AG04450 (cell line): Measurements from ENCODE around the gene HOXB1. TPM values are rescaled to one million over a fixed set of nuclear protein-coding genes. Genes with fewer than 3 reads are reported as not detected.
A peak's percentile ranks its signal among the peaks of the same experiment; 100 is the strongest.

Source experiments
- CTCF ChIA-PET: fragments of 300-600, 350-600 bp; formaldehyde crosslinking; extraction: SDS; loops from one replicate; lab custom pipeline; 2022; ENCODE audit warnings: antibody characterized with exemption, inconsistent platforms; lab: Charles Lee
- POLR2A ChIA-PET: fragments of 350-600 bp; formaldehyde crosslinking; extraction: SDS; loops from one replicate; lab custom pipeline; 2021; ENCODE audit warnings: antibody characterized with exemption, inconsistent platforms; lab: Yijun Ruan, JAX
- DNase-seq: peaks from one replicate; pipeline ENCODE4 v3.0.0-alpha.2; 2011; ENCODE audit warnings: low read depth, low spot score
- H3K27ac ChIP-seq: one replicate; pipeline ENCODE4 v1.5.1; 2012; ENCODE audit warnings: low read depth, low read length, control low read depth
- H3K27me3 ChIP-seq: one replicate; pipeline ENCODE4 v1.6.0; 2012; ENCODE audit warnings: low read length; ENCODE audit not compliant: control insufficient read depth, insufficient read depth
- H3K4me3 ChIP-seq: 2 replicates; pipeline ENCODE4 v1.5.1; 2011; ENCODE audit warnings: mild to moderate bottlenecking, low read depth, low read length, control low read depth
- H3K9me3 ChIP-seq: 2 replicates; pipeline ENCODE4 v1.5.1; 2012; ENCODE audit warnings: low read length; ENCODE audit not compliant: control insufficient read depth, insufficient read depth
- CTCF ChIP-seq: IDR thresholded peaks from 2 replicates; pipeline ENCODE4 v1.5.1; 2011; ENCODE audit warnings: low read depth, low read length, control low read depth, inconsistent platforms
- polyA minus RNA-seq: library from RNA; depleted of rRNA, polyadenylated mRNA; stranded (reverse); fragments of >200 nt; gene quantifications from 2 replicates; pipeline ENCODE4 v1.2.3, GENCODE V29; 2011; rRNA and poly(A)+ RNA removed
- polyA plus RNA-seq: library from polyadenylated mRNA; depleted of rRNA; stranded (reverse); fragments of >200 nt; gene quantifications from 2 replicates; pipeline ENCODE4 v1.2.3, GENCODE V29; 2011; rRNA removed

The HOXB1 gene
- polyA plus RNA-seq (not detected in 2 replicates), polyA minus RNA-seq (not detected in 2 replicates)

- no peaks in the 10 kb centered on the region for H3K27me3 ChIP-seq
- no peak within 1 kb of the TSS for H3K4me3 ChIP-seq
- no peak within 1 kb of the TSS for H3K27ac ChIP-seq
- TF ChIP-seq CTCF = no peak
- POLR2A ChIA-PET = no interaction called here
- CTCF ChIA-PET = no interaction called here
- DNase-seq = no peak
- peaks cover 4% of the 10 kb centered on the region; the same call in 1 of the 2 replicates for H3K9me3 ChIP-seq
Observed at GRCh38 chr17:48530887-48531272, at the start of gene HOXB1. Gene HOXB1, minus strand, starts transcription at chr17:48531011. Its CDS starts 107 bp downstream, at chr17:48530904.

- CTCF ChIA-PET = interaction anchor here (0.7 kb wide), 1 partner anchor 239 kb away, joined by 7 read pairs; no protein-coding TSS in a partner anchor
- TF ChIP-seq CTCF = no peak
- Histone ChIP-seq H3K27ac (peak overlapping the region; percentile 98), H3K4me3 (peak overlapping the region; percentile 90), H3K9me3 (no peaks in the 10 kb centered on the region; the same call in 1 of the 2 replicates), H3K27me3 (no peaks in the 10 kb centered on the region)
- POLR2A ChIA-PET = interaction anchor here (0.5 to 1.0 kb wide), 5 partner anchors 12 to 38 kb away, joined by 3 to 10 read pairs (median 8); no protein-coding TSS in a partner anchor
- no peak for DNase-seq
Observed at GRCh38 chr17:48579760-48580554, 49.1 kb upstream of the HOXB1 start.

GRCh38 chr17:48579471-48579759 is 48.6 kb upstream of the HOXB1 start:
- H3K27ac ChIP-seq = peak overlapping the region; percentile 98
- CTCF ChIA-PET = interaction anchor here (1.0 to 1.1 kb wide), 2 partner anchors 8 to 13 kb away, joined by 3 to 4 read pairs; partner anchors contain the start of gene HOXB5
- peak overlapping the region; percentile 90 for H3K4me3 ChIP-seq
- DNase-seq = no peak
- H3K27me3 ChIP-seq = no peaks in the 10 kb centered on the region
- no peaks in the 10 kb centered on the region; the same call in 1 of the 2 replicates for H3K9me3 ChIP-seq
- no peak for TF ChIP-seq CTCF
- POLR2A ChIA-PET = interaction anchor here (0.7 to 2.2 kb wide), 6 partner anchors 10 to 38 kb away, joined by 3 to 10 read pairs (median 8); no protein-coding TSS in a partner anchor

GRCh38 chr17:48578616-48579470 is 48.0 kb upstream of the HOXB1 start:
- ChIA-PET POLR2A (interaction anchor here (1.0 to 2.2 kb wide), 3 partner anchors 10 to 37 kb away, joined by 3 to 10 read pairs (median 5); no protein-coding TSS in a partner anchor), CTCF (interaction anchor here (1.0 to 1.1 kb wide), 2 partner anchors 9 to 14 kb away, joined by 3 to 4 read pairs; partner anchors contain the start of gene HOXB5)
- Histone ChIP-seq H3K27me3 (no peaks in the 10 kb centered on the region), H3K27ac (peak overlapping the region; percentile 98), H3K4me3 (peak overlapping the region; percentile 90), H3K9me3 (no peaks in the 10 kb centered on the region; the same call in 1 of the 2 replicates)
- no peak for TF ChIP-seq CTCF
- no peak for DNase-seq
